Nephron progenitor cell (in vitro differentiated cells): ENCODE results near the gene ZCWPW2.

Source experiments
- DNase-seq: peaks from one replicate; pipeline ENCODE4 v3.0.0; 2021
- H3K27ac Mint-ChIP-seq: 2 replicates; pipeline ENCODE4 v1.8.0; 2021; ENCODE audit warnings: mild to moderate bottlenecking, moderate library complexity, mixed read lengths
- H3K27me3 Mint-ChIP-seq: 2 replicates; pipeline ENCODE4 v1.8.0; 2021; ENCODE audit warnings: mild to moderate bottlenecking, low read depth, mixed read lengths; ENCODE audit not compliant: poor library complexity
- H3K36me3 Mint-ChIP-seq: 2 replicates; pipeline ENCODE4 v1.8.0; 2021; ENCODE audit warnings: low read depth, mixed read lengths
- H3K4me1 Mint-ChIP-seq: 2 replicates; pipeline ENCODE4 v1.8.0; 2021; ENCODE audit warnings: mixed read lengths
- H3K4me3 Mint-ChIP-seq: 2 replicates; pipeline ENCODE4 v1.8.0; 2021; ENCODE audit warnings: mild to moderate bottlenecking, moderate library complexity, mixed read lengths
- H3K9me3 Mint-ChIP-seq: 2 replicates; pipeline ENCODE4 v1.8.0; 2021; ENCODE audit warnings: mild to moderate bottlenecking, moderate library complexity, mixed read lengths
- TF ChIP-seq, protein P1 (sequence below): fragments of 200-600 bp; sonication (generic); IDR thresholded peaks from 2 replicates; pipeline ENCODE4 v1.5.0; 2021; ENCODE audit warnings: antibody characterized with exemption

ZCWPW2 gene

DNA sequence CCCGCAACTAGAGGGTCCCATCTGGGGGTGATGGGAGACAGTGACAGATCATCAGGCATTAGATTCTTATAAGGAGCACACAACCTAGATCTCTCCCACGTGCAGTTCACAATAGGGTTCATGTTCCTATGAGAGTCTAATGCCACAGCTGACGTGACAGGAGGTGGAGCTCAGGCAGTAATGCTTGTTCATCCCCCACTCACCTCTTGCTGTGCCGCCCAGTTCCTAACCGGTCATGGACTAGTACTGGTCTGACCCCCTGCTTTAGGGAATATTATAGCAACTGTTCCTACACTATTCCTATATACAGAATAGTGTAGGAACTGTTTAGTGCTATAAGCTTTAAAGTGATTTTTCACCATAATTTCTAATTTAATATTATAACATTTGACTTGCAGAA lies 128.2 kb downstream of the ZCWPW2 start:
- Mint-ChIP-seq H3K4me3 (no peak overlapping the region), H3K27me3 (peaks cover 3% of the 10 kb centered on the region), H3K9me3 (peaks cover 8% of the 10 kb centered on the region), H3K4me1 (no peaks in the 10 kb centered on the region), H3K27ac (no peak overlapping the region), H3K36me3 (no peaks in the 10 kb centered on the region)
- no peak for DNase-seq
- TF ChIP-seq, protein P1, sequence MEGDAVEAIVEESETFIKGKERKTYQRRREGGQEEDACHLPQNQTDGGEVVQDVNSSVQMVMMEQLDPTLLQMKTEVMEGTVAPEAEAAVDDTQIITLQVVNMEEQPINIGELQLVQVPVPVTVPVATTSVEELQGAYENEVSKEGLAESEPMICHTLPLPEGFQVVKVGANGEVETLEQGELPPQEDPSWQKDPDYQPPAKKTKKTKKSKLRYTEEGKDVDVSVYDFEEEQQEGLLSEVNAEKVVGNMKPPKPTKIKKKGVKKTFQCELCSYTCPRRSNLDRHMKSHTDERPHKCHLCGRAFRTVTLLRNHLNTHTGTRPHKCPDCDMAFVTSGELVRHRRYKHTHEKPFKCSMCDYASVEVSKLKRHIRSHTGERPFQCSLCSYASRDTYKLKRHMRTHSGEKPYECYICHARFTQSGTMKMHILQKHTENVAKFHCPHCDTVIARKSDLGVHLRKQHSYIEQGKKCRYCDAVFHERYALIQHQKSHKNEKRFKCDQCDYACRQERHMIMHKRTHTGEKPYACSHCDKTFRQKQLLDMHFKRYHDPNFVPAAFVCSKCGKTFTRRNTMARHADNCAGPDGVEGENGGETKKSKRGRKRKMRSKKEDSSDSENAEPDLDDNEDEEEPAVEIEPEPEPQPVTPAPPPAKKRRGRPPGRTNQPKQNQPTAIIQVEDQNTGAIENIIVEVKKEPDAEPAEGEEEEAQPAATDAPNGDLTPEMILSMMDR, result no peak

DNA sequence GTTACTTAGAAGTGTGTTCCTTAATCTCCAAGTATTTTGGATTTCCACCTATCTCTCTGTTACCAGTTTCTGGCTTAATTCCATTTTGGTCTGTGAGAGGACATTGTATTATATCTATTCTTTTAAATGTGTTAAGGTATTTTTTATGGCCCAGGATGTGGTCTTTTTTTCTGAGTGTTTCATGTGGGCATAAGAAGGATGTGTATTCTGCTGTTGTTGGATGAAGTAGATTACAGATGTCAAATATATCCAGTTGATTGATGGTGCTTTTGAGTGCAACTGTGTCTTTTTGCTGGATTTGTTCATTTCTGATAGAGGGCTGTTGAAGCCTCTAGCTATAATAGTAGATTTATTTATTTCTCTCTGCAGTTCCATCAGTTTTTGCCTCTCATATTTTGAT lies 136.6 kb downstream of the ZCWPW2 start:
- H3K4me1 Mint-ChIP-seq, result no peaks in the 10 kb centered on the region
- no peak overlapping the region for H3K4me3 Mint-ChIP-seq
- TF ChIP-seq, protein P1, result no peak
- H3K27me3 Mint-ChIP-seq, result no peaks in the 10 kb centered on the region
- no peak for DNase-seq
- no peaks in the 10 kb centered on the region for H3K36me3 Mint-ChIP-seq
- peaks cover 4% of the 10 kb centered on the region for H3K9me3 Mint-ChIP-seq
- H3K27ac Mint-ChIP-seq, result no peak overlapping the region

DNA sequence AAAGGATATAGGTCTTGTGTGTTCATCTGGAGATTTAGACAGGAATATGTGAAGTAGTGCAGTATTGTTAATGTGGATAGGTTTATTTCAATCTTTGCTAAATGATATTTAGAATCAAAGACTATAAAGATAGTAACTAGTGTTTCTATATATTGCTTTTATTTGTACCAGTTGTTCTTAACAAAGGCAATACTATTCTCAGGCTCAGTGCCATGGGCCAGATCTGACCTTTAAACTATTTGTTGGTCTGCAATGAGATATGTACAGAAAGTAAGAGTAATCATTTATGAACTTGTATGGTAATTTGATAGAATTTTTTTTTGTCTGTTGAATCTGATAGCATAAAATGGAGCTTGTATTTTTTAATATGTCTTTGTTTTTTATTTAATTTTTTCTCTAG lies 146.8 kb downstream of the ZCWPW2 start:
- H3K4me1 Mint-ChIP-seq, result no peaks in the 10 kb centered on the region
- H3K36me3 Mint-ChIP-seq, result no peaks in the 10 kb centered on the region
- no peaks in the 10 kb centered on the region for H3K9me3 Mint-ChIP-seq
- DNase-seq, result no peak
- TF ChIP-seq, protein P1, result no peak
- H3K4me3 Mint-ChIP-seq, result no peak overlapping the region
- H3K27me3 Mint-ChIP-seq, result no peaks in the 10 kb centered on the region
- H3K27ac Mint-ChIP-seq, result no peak overlapping the region

DNA sequence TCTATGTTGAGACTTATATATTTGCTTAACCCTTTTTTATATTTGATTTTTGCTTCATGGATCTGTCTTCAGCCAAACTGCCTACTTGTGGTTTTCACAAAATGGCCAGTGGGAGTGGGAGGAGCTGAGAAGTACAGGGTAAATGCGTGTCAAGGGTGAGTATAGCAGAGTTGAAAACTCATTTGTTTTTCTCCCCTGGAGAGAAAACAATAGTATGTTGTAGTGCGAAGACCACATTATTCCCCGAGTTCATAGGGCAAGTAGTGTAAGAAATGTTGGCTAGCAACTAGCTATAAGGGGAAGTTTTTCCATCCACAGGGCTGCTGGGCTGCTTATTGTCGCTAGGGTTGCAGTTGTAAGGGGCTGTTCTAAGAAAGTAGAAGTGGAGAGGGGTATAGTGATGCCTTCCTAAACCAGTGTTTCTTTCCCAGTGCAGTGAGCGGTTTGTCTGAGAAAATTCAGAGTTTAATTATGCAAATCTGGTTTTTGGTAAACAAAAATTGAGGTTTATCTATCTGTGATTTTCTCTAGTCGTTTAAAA lies 153.9 kb downstream of the ZCWPW2 start:
- TF ChIP-seq, protein P1, result no peak
- no peaks in the 10 kb centered on the region for H3K27me3 Mint-ChIP-seq
- H3K4me1 Mint-ChIP-seq, result peaks cover 6% of the 10 kb centered on the region
- no peaks in the 10 kb centered on the region for H3K9me3 Mint-ChIP-seq
- H3K27ac Mint-ChIP-seq, result no peak overlapping the region
- no peak overlapping the region for H3K4me3 Mint-ChIP-seq
- no peak for DNase-seq
- no peaks in the 10 kb centered on the region for H3K36me3 Mint-ChIP-seq

DNA sequence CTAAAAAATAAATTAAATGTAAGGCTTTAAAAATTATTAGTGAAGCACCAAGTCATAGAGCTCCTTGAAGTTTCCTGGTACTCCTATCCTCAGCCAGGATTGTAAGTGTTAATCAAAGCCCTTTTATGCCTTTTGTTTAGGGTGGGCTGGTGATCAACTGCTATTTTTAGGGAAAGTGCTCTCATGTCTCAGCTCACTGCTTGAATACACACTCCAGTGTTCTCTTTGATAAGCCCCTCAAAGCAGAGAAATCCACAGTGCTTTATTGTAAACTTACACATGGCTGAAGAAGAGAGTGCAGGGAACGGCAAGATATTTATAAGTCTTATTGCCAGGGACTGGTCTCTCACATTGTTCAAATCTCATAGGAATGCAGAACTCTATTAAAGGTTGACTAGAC lies 156.5 kb downstream of the ZCWPW2 start:
- Mint-ChIP-seq H3K36me3 (no peaks in the 10 kb centered on the region), H3K4me1 (peaks cover 10% of the 10 kb centered on the region), H3K27me3 (peaks cover 2% of the 10 kb centered on the region), H3K4me3 (no peak overlapping the region), H3K27ac (no peak overlapping the region), H3K9me3 (no peaks in the 10 kb centered on the region)
- DNase-seq, result no peak
- TF ChIP-seq, protein P1, result no peak

DNA sequence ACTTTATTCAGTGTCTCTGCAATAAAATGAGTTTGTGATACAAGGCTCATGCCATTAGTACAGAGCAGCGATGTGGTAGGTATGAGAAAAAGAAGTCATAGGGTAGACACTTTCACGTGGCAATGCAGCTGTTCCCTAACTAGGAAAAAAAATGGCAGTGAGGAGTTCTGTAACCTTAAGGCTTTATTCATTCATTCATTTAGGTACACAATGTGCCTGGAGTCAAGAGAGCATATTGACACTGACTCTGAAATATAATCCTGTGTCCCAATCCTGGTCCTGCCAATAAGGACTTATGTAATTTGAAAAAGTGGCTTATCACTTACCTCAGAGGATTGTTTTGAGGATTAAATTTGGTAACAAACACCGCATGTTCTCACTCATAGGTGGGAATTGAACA lies 173.1 kb downstream of the ZCWPW2 start:
- H3K4me1 Mint-ChIP-seq, result no peaks in the 10 kb centered on the region
- TF ChIP-seq, protein P1, result no peak
- H3K9me3 Mint-ChIP-seq, result no peaks in the 10 kb centered on the region
- no peak overlapping the region for H3K27ac Mint-ChIP-seq
- no peaks in the 10 kb centered on the region for H3K36me3 Mint-ChIP-seq
- no peaks in the 10 kb centered on the region for H3K27me3 Mint-ChIP-seq
- no peak for DNase-seq
- no peak overlapping the region for H3K4me3 Mint-ChIP-seq
